Muscle of leg (tissue), 16 donors: ENCODE results near the gene CDCA3. TPM values are rescaled to one million over a fixed set of nuclear protein-coding genes. Genes with fewer than 3 reads are reported as not detected.
"Not testable (repeated sequence)": the region's sequence is repeated elsewhere in the genome, so short reads cannot be mapped to it uniquely, and the experiment has no call there.

Source experiments
- DNase-seq: peaks from one replicate; pipeline ENCODE4 v3.0.0; 2013
- H3K27ac ChIP-seq: one replicate; pipeline ENCODE4 v1.5.1; 2013; ENCODE audit warnings: mild to moderate bottlenecking, low read length, control low read depth
- H3K27me3 ChIP-seq: one replicate; pipeline ENCODE4 v1.6.1; 2013; ENCODE audit warnings: low read length; ENCODE audit not compliant: control insufficient read depth, insufficient read depth
- H3K36me3 ChIP-seq: one replicate; pipeline ENCODE4 v1.6.1; 2013; ENCODE audit warnings: low read length; ENCODE audit not compliant: control insufficient read depth, insufficient read depth
- H3K4me1 ChIP-seq: one replicate; pipeline ENCODE4 v1.6.1; 2013; ENCODE audit warnings: low read length; ENCODE audit not compliant: control insufficient read depth, insufficient read depth
- H3K4me3 ChIP-seq: one replicate; pipeline ENCODE4 v1.5.1; 2013; ENCODE audit warnings: low read length, control low read depth
- H3K9me3 ChIP-seq: replicated peaks from 2 replicates; pipeline ENCODE4 v1.6.1; 2013; ENCODE audit warnings: low read depth, low read length; ENCODE audit not compliant: control insufficient read depth
- WGBS: methylation state at CpG from one replicate; pipeline ENCODE4 v1.1.5; 2013; ENCODE audit warnings: missing lambda C conversion rate; ENCODE audit not compliant: insufficient coverage; 5-methylcytosine and 5-hydroxymethylcytosine counted together
- long read RNA-seq, 11 donors: transcript quantifications; one replicate each; lab custom pipeline, GENCODE V29; 2026
- polyA plus RNA-seq, 8 donors: library from polyadenylated mRNA; unstranded; fragments of 120-200 nt; gene quantifications; one replicate each; pipeline versions ENCODE4 v1.2.1 to v1.2.3, GENCODE V29; 2013; ENCODE audit warnings: inconsistent platforms in 1 of 8, low replicate concordance in 1 of 8; ENCODE audit not compliant: insufficient read length in 8 of 8, insufficient read depth in 1 of 8
- total RNA-seq: library from RNA; stranded (reverse); fragments of 120-200 nt; gene quantifications from one replicate; pipeline ENCODE4 v1.2.4, GENCODE V29; 2013

The CDCA3 gene
- total RNA-seq (14.0 TPM), polyA plus RNA-seq (10 to 100 TPM; 16.4 to 27.6 (median 21.3) TPM)
- long read RNA-seq, donor 1, partial matches to known transcripts: 0 of 5 reads
- long read RNA-seq, donor 1, other reads (novel, unspliced or antisense): 0 of 5 reads
- long read RNA-seq, donor 2: 0 reads
- long read RNA-seq, donor 3, transcript CDCA3-207 (6 exons, 1,943 nt): major isoform, 5 of 43 reads
- long read RNA-seq, donor 3, partial matches to known transcripts: 30 of 43 reads
- long read RNA-seq, donor 3, other reads (novel, unspliced or antisense): 6 of 43 reads
- long read RNA-seq, donor 4, partial matches to known transcripts: 589 of 606 reads
- long read RNA-seq, donor 4, other reads (novel, unspliced or antisense): 9 of 606 reads
- long read RNA-seq, donor 5, transcript CDCA3-207 (6 exons, 1,943 nt): major isoform, 13 of 18 reads
- long read RNA-seq, donor 5, partial matches to known transcripts: 0 of 18 reads
- long read RNA-seq, donor 5, other reads (novel, unspliced or antisense): 0 of 18 reads
- long read RNA-seq, donor 6, transcript CDCA3-207 (6 exons, 1,943 nt): major isoform, 7 of 7 reads
- long read RNA-seq, donor 6, partial matches to known transcripts: 0 of 7 reads
- long read RNA-seq, donor 6, other reads (novel, unspliced or antisense): 0 of 7 reads
- long read RNA-seq, donor 7, transcript CDCA3-207 (6 exons, 1,943 nt): major isoform, 5 of 10 reads
- long read RNA-seq, donor 7, partial matches to known transcripts: 0 of 10 reads
- long read RNA-seq, donor 7, other reads (novel, unspliced or antisense): 0 of 10 reads
- long read RNA-seq, donor 8, transcript CDCA3-207 (6 exons, 1,943 nt): major isoform, 7 of 1,052 reads
- long read RNA-seq, donor 8, partial matches to known transcripts: 466 of 1,052 reads
- long read RNA-seq, donor 8, other reads (novel, unspliced or antisense): 576 of 1,052 reads
- long read RNA-seq, donor 9, partial matches to known transcripts: 916 of 938 reads
- long read RNA-seq, donor 9, other reads (novel, unspliced or antisense): 20 of 938 reads
- long read RNA-seq, donor 10, transcript CDCA3-207 (6 exons, 1,943 nt): major isoform, 9 of 13 reads
- long read RNA-seq, donor 10, partial matches to known transcripts: 0 of 13 reads
- long read RNA-seq, donor 10, other reads (novel, unspliced or antisense): 0 of 13 reads
- long read RNA-seq, donor 11, partial matches to known transcripts: 0 of 4 reads
- long read RNA-seq, donor 11, other reads (novel, unspliced or antisense): 0 of 4 reads

DNA sequence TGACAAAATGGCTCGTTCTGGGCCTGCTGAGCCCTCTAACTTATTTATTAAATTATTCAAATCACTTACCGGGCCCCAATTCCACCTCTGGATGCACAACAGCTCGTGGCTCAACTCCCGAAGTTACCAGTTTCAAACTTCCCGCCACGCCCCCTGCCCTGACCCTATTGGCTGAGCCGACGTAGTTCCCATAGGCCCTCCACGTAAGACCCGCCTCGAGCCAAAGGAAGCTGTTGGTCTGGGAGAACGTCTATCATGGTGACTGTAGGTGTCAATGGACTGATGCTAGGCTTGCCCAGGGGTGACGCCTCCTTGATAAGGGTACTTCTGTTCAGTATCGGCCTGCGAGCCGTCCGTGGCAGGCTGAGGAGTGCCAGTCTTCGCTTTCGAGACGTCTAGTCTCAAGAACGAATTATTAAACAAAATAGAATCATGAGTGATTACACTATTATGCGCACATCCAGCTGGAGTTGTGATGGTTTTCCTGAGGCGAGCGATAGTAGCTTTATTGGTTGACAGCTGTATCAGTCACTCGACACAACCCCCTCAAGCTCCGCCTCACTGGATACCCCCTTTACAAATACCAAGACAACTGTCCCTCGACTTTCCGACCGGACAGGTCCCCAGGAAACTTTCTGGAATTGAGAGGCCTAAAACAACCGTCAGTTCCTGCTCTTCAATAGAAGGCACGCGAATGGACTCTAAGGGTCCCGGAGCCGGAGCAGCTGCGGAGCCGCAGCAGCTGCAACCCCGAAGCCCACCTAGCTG lies at the start of gene CDCA3:
Gene CDCA3, minus strand, starts transcription at position 134 of the 768 bp plus-strand sequence. CDS start 334 bp downstream, outside the sequence.
- Histone ChIP-seq H3K36me3 (peaks cover 59% of the 10 kb centered on the region), H3K27me3 (no peaks in the 10 kb centered on the region), H3K27ac (peak within 1 kb of the TSS; percentile 99), H3K9me3 (no peaks in the 10 kb centered on the region), H3K4me3 (peak within 1 kb of the TSS; percentile 80), H3K4me1 (peaks cover 24% of the 10 kb centered on the region)
- 0% methylated on average over 27 of the region's 37 CpGs for WGBS
- peak; percentile 99 for DNase-seq

DNA sequence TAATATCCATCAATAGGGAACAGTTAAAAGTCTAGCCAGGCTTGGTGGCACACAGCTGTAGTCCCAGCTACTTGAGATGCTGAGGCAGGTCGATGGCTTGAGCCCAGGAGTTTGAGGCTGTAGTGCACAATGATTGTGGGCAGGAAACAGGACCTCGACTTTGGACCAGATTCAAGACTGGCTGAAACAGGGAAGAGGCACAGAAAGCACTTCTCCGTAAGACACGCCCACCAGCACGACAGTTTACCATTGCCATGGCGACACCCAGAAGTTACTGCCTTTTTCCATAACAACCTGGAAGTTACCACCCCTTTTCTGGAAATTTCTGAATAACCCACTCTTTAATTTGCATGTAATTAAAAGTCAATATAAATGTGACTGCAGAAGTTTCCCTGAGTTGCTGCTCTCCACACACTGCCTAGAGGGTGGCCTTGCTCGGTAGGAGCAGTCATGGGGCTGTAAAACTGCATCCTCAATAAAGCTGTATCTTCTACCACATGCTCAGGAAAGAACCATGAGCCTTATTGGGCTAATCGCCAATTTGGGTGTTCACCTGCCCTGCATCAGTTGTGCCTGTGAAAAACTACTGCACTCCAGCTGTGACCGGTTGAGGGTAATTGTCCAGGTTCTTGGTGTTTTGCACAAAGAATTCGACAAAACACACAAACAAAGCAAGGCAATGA lies 48.9 kb upstream of the CDCA3 start:
- no peak overlapping the region for H3K27ac ChIP-seq
- no peaks in the 10 kb centered on the region for H3K36me3 ChIP-seq
- WGBS: 18% methylated on average over 3 of the region's 10 CpGs
- no peaks in the 10 kb centered on the region for H3K9me3 ChIP-seq
- H3K4me3 ChIP-seq: no peak overlapping the region
- no peaks in the 10 kb centered on the region for H3K27me3 ChIP-seq
- H3K4me1 ChIP-seq: peaks cover 7% of the 10 kb centered on the region
- peak; percentile 82 for DNase-seq

DNA sequence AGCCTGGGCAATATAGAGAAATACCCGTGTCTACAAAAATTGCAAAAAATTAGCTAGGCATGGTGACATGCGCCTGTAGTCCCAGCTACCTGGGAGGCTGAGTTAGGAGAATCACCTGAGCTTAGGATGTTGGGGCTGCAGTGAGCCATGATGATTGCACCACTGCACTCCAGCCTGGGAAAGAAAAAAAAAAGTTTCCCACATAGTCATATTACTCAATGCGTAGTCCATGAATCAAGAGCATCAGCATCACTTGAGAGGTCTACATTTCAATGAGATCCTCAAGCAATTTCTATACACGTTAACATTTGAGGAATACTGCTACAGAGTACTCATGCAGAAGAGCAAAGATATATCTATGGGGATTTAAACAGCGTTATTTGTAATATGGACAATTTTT lies 48.3 kb upstream of the CDCA3 start:
- peaks cover 5% of the 10 kb centered on the region for H3K4me1 ChIP-seq
- WGBS: 100% methylated on average over 1 of the region's 5 CpGs
- H3K4me3 ChIP-seq: no peak overlapping the region
- no peaks in the 10 kb centered on the region for H3K9me3 ChIP-seq
- no peak for DNase-seq
- no peaks in the 10 kb centered on the region for H3K27me3 ChIP-seq
- H3K36me3 ChIP-seq: no peaks in the 10 kb centered on the region
- no peak overlapping the region for H3K27ac ChIP-seq

DNA sequence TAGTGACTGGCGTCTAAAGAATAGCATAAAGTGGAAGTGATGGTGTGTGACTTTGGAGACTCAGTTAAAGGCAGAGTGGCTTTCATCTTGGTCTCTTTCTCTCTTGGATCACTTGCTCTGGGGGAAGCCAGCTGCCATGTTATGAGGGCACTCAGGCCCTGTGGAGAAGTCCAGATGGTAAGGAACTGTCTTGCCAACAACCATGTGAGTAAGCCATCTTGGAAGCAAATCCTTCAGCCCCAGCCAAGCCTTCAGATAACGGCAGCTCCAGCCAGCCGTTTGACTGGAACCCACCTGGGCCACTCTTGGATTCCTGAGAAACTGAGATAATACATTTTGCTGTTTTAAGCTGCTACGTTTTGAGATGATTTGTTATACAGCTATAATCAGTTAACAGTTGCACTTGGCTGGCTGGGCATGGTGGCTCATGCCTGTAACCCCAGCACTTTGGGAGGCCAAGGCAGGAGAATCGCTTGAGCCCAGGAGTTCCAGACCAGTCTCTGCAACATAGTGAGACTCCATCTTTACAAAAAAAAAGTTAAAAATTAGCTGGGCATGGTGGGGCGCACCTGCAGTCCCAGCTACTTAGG lies 45.9 kb upstream of the CDCA3 start:
- no peak overlapping the region for H3K4me3 ChIP-seq
- no peaks in the 10 kb centered on the region for H3K36me3 ChIP-seq
- no peaks in the 10 kb centered on the region for H3K4me1 ChIP-seq
- no peaks in the 10 kb centered on the region for H3K9me3 ChIP-seq
- DNase-seq: no peak
- H3K27ac ChIP-seq: no peak overlapping the region
- no peaks in the 10 kb centered on the region for H3K27me3 ChIP-seq
- WGBS: 48% methylated on average over 4 of the region's 6 CpGs

DNA sequence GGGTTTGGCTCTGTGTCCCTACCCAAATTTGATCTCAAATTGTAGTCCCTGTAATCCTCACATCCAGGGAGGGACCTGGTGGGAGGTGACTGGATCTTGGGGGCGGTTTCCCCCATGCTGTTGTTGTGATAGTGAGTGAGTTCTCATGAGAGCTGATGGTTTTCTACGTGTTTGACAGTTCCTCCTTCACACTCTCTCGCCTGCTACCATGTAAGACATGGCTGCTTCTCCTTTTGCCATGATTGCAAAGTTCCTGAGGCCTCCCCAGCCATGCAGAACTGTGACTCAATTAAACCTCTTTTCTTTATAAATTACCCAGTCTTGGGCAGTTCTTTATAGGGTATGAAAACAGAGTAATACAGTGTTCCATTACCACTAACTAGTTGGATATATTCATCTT lies 43.2 kb upstream of the CDCA3 start:
- no peak overlapping the region for H3K27ac ChIP-seq
- no CpG with 5 or more reads among the region's 3 CpGs for WGBS
- H3K4me1 ChIP-seq: peaks cover 8% of the 10 kb centered on the region
- no peaks in the 10 kb centered on the region for H3K27me3 ChIP-seq
- H3K9me3 ChIP-seq: no peaks in the 10 kb centered on the region
- H3K36me3 ChIP-seq: no peaks in the 10 kb centered on the region
- no peak overlapping the region for H3K4me3 ChIP-seq
- no peak for DNase-seq

DNA sequence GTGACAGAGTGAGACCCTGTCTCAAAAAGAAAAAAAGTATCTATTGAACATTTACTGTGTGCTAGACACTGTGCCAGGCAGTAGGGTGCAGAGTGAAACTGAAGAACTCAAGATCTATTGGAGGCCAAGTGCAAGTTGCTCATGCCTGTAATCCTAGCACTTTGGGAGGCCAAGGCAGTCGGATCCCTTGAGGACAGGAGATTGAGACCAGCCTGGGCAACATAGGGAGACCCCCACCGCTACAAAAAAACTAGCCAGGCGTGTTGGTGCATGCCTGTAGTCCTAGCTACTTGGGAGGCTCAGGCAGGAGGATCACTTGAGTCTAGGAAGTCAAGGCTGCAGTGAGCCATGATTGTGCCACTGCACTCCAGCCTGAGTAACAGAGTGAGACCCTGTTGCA lies 41.6 kb upstream of the CDCA3 start:
- WGBS: 89% methylated on average over 3 of the region's 3 CpGs

DNA sequence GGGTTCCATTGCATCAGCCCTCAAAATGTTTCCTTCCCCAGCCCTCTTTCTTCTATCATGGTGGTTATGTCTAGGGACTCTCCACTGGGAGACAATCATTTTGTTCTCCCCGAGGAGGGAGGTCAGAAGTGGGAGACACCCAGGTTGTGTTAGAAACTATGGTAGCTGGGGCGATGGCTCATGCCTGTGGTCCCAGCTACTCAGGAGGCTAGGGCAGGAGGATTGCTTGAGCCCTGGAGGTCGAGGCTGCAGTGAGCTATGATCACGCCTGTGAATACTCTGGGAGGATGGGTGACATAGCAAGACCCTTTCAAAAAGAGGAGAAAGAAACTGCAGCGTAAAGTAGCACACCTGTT lies 40.5 kb upstream of the CDCA3 start:
- Histone ChIP-seq H3K27me3 (no peaks in the 10 kb centered on the region), H3K4me3 (peak overlapping the region; percentile 59), H3K27ac (peak overlapping the region; percentile 97), H3K9me3 (no peaks in the 10 kb centered on the region), H3K36me3 (peaks cover 5% of the 10 kb centered on the region), H3K4me1 (peaks cover 8% of the 10 kb centered on the region)
- WGBS: 100% methylated on average over 1 of the region's 5 CpGs
- no peak for DNase-seq

More for the DNA sequence above, 41.6 kb upstream of the CDCA3 start:
- not testable (repeated sequence) for H3K9me3 ChIP-seq, H3K4me1 ChIP-seq, H3K4me3 ChIP-seq, H3K36me3 ChIP-seq, H3K27me3 ChIP-seq, H3K27ac ChIP-seq, DNase-seq

DNA sequence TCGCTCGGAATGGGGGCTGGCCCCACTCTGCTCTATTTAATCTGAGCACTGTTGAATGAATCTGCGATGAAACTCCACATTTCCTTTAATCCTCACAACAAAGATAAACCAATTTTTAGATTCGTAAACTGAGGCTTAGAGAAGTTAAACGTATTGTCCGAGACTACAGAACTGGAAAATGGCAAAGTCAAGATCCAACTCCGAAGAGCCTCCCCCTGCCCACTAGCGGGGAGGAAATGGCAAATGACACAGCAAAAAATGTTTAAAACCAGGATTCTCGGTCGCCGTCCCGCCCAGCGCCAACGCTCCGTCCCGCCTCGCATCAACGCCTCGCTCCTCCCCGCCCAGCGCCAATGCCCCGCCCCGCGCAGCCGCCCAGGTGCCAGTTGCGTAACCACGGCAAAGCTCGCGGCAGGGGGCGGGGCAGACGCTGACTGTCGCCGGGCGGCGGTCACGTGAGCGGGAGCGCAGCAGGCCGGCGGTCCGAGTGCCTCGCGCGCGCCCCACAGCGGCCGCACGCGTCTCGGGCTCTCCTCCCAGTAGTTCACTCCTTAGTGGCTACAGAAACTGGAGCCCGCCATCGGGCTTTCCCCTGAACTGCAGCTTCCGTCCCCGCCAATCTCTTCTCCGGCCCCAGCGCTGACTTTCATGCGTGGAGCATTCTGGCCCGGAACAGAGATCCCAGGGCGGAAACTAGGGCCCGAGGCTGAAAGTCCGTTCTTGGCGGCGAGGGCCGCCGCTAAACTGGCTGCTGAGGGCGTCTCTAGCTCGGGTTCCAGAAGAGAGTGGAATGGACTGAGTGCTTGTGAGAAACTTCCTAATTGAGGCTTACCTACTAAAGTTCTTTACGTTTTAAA lies 39.9 kb upstream of the CDCA3 start:
- Histone ChIP-seq H3K4me3 (peak overlapping the region; percentile 59), H3K27ac (peak overlapping the region; percentile 97), H3K4me1 (peaks cover 8% of the 10 kb centered on the region), H3K27me3 (no peaks in the 10 kb centered on the region), H3K36me3 (peaks cover 5% of the 10 kb centered on the region), H3K9me3 (no peaks in the 10 kb centered on the region)
- under 1% methylated on average over 63 of the region's 68 CpGs for WGBS
- peak; percentile 99 for DNase-seq
